NCI-H2081 treated with DMSO at 0.1 percent for 48 hours (cell line): Measurements from ENCODE around the gene RPS29.

ENCODE experiments used
- DNase-seq: peaks from one replicate; lab custom pipeline; 2025; lab: John Stamatoyannopoulos, UW

The RPS29 gene

DNA sequence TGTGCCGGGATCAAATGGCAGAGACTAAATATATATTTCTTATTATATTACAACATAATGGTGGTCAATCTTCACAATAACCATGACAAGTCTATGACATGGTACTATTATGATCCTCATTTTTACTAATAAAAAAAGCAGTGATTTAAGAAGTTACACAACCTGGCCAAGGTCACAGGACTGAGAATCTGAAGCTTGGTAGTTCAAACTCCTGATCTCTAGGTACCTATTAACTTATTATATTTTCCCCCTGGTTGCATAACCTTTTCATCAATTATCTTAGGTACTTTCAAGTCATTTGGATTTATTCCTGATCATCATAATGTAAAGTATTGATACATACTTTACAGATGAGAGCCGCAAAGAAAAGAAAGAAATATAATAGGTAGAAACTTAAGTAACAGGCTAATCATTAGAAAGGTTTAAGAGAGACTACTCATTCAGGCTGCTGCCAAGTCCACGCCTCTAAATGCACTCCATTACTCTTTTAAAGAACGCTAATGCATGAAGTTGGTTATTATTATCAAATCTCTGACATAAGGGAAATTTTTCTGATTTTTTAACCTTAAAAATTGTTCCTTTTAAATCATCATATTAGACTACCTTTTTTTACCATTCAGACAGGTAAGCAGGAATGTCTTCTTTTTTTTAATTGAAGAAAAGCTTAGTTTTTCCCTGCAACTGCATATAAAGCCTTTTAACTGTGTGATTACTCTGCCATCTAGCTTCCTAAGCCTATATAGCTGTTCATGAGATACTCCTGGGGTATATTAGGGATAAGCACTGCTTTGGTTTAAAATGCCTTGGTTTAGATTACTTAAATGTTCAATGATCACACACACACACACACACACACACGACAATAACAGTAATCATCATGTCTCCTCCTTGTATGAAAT lies 35.6 kb downstream of the RPS29 start:
- peak; percentile 5 for DNase-seq

DNA sequence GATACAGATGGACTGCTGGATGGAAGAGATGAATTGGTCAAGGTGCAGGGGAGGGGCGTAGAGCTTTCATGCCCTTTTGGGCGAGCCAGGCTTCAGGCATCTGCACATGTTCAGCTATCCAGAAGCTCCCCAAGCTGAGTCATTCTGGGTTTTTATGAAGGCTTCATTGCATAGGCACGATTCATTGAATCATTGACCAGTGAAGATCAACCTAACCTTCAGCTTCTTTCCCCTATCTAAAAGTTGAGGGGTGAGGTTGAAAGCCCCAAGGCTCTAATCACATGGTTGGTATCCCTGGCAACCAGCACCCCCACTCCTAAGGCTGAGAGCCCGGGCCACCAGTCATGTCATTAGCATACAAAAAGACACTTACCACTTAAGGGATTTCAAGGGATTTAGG lies 36.3 kb downstream of the RPS29 start:
- DNase-seq: no peak

DNA sequence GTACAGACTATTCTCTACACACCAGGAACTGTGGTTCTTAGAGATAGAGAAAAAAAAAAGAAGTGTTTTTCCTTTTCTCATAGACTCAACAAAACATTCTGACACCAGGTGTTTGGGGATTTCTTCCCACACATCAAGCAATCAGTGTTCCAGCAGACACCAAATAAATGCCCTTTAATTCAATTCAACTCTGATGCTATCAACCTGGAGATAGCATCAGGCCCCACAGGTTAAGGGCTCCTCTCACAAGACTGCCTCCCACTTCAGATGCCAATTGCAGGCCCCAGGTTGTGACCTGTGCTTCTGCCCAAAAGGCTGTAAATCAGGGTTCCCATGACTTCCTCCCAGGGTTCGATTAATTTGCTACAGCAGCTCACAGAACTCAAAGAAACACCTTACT lies 36.7 kb downstream of the RPS29 start:
- DNase-seq: no peak

DNA sequence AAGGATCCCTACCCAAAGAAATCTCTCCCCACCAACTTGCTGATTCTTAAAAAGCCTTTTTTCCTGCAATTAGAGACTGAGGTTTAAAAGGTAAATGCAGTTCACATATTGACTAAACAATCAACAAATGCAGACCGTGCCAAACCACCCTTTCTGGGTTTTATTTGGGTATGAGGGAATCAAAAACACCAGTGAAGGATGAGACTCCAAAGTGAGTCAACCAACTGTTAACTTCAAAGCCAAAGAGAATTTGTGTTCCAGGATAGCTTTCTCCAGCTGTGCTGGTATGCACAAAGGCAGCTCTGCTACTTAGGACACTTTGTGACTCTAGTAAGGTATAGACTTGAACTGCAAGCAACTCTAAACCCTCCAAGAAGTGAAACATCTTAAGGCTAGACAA lies 39.4 kb downstream of the RPS29 start:
- DNase-seq: no peak

DNA sequence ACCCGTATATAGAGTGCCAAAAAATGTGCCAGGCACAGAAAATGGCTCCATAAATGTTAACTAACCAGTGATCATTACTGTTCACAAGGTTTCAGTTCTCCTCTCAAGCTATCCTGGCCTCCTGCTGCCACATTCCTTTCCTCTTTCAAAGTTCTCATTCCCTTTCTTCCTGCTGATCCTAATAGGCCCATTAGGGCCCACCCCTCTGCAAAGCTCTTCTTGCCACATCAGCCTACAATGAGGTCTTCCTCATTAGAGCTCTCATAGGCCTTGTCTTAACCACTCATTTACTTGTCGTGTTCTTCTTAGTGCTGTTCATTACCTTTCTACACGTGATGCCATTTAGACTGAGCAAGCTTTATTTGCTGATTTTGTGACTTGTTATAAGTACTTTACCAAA lies 40.5 kb downstream of the RPS29 start:
- DNase-seq: no peak

DNA sequence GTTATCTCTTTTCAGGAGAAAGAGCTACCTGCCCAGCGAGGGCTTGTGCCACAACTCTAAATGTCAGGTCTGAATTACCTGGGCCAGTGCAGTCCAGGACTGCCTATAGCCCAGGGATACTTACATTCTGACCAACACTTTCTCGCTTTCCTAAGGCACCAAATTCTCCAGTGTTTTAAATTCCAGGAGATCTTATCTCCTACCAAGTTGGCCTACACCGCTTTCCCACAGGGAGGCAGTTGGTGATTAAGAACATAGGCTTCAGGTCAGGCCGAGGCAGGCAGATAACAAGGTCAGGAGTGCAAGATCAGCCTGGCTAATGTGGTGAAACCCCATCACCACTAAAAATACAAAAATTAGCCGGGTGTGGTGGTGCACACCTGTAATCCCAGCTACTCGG lies 41.1 kb downstream of the RPS29 start:
- DNase-seq: no peak

DNA sequence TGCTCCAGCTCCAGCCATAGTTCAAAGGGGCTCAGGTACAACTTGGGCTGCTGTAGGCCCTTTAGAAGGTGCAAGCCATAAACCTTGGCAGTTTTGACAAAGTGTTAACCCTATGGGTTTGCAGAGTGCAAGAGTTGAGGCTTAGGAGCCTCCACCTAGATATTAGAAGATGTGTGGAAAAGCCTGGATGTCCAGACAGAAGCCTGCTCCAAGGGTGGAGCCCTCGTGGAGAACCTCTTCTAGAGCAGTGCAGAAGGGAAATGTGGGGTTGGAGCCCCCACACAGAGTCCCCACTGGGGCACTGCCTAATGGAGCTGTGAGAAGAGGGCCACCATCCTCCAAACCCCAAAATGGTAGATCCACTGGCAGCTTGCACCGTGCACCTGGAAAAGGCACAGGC lies 45.1 kb downstream of the RPS29 start:
- no peak for DNase-seq

DNA sequence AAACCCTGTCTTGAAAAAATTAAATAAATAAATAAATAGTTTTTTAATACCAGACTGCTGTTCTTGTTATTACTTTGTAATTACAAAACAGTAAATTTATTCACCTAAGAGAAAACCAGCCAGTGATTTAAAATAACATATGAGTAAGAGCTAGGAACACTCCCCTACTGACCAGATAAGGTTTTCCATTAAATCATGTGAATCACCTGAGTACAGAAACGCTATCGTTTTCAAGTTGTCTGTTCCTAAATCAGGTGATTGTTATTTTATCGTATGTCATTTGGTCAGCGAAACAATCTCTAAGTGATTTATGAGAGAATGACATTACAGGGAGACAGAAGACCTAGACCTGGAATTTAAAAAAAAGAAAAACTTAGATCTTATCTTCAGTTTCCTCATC lies 47.3 kb downstream of the RPS29 start:
- DNase-seq: no peak
